Neuronal stem cell (in vitro differentiated cells): ENCODE measurements around the gene LIG1.
A peak's percentile ranks its signal among the peaks of the same experiment; 100 is the strongest.

ENCODE experiments used
- DNase-seq: peaks from one replicate; pipeline ENCODE4 v3.0.0-alpha.2; 2013; ENCODE audit warnings: low spot score
- H2AFZ ChIP-seq: one replicate; pipeline ENCODE4 v1.6.1; 2013; ENCODE audit warnings: mild to moderate bottlenecking, low read length, inconsistent platforms
- H2AK5ac ChIP-seq: 2 replicates; pipeline ENCODE4 v1.6.1; 2013; ENCODE audit warnings: low read depth, mild to moderate bottlenecking, inconsistent platforms, low read length, moderate library complexity, mixed read lengths
- H2BK120ac ChIP-seq: 2 replicates; pipeline ENCODE4 v1.6.1; 2013; ENCODE audit warnings: low read depth, mild to moderate bottlenecking, inconsistent platforms, low read length, moderate library complexity, mixed read lengths
- H2BK12ac ChIP-seq: one replicate; pipeline ENCODE4 v1.6.1; 2013; ENCODE audit warnings: low read length, inconsistent platforms
- H2BK15ac ChIP-seq: 2 replicates; pipeline ENCODE4 v1.6.1; 2013; ENCODE audit warnings: mild to moderate bottlenecking, low read length, inconsistent platforms, mixed read lengths
- H2BK5ac ChIP-seq: one replicate; pipeline ENCODE4 v1.6.1; 2013; ENCODE audit warnings: inconsistent platforms, mild to moderate bottlenecking, low read length, moderate library complexity
- H3K14ac ChIP-seq: one replicate; pipeline ENCODE4 v1.6.1; 2013; ENCODE audit warnings: low read length, inconsistent platforms
- H3K18ac ChIP-seq: 2 replicates; pipeline ENCODE4 v1.6.1; 2013; ENCODE audit warnings: low read length, inconsistent platforms
- H3K23ac ChIP-seq: 2 replicates; pipeline ENCODE4 v1.6.1; 2013; ENCODE audit warnings: low read depth, mild to moderate bottlenecking, mixed read lengths, low read length, inconsistent platforms; ENCODE audit not compliant: poor library complexity
- H3K27ac ChIP-seq: replicated peaks from 3 replicates; pipeline ENCODE4 v1.5.1; 2013; ENCODE audit warnings: low read length, inconsistent platforms
- H3K27me3 ChIP-seq, 3 experiments: 2 replicates each; pipeline ENCODE4 v1.6.1; 2013; ENCODE audit warnings: low read length in 3 of 3, mild to moderate bottlenecking in 2 of 3, inconsistent platforms in 1 of 3, low read depth in 1 of 3, mixed read lengths in 1 of 3, moderate library complexity in 1 of 3; ENCODE audit not compliant: control insufficient read depth in 3 of 3, insufficient read depth in 3 of 3
- H3K36me3 ChIP-seq, 2 donors: replicated peaks in 1 of 2; 2 replicates each; pipeline ENCODE4 v1.6.1; 2013; ENCODE audit warnings: low read length in 2 of 2; ENCODE audit not compliant: control insufficient read depth in 2 of 2, insufficient read depth in 2 of 2
- H3K4ac ChIP-seq: 2 replicates; pipeline ENCODE4 v1.6.1; 2013; ENCODE audit warnings: inconsistent platforms, mild to moderate bottlenecking, low read length, moderate library complexity
- H3K4me1 ChIP-seq, 2 donors: 1 replicate in 1 of 2; 2 replicates in 1 of 2; pipeline ENCODE4 v1.6.1; 2013; ENCODE audit warnings: low read length in 2 of 2, low read depth in 1 of 2; ENCODE audit not compliant: control insufficient read depth in 2 of 2, insufficient read depth in 1 of 2
- H3K4me2 ChIP-seq: one replicate; pipeline ENCODE4 v1.6.1; 2013; ENCODE audit warnings: mild to moderate bottlenecking, low read length, inconsistent platforms; ENCODE audit not compliant: insufficient read depth, poor library complexity, severe bottlenecking
- H3K4me3 ChIP-seq, 2 donors: 2 replicates each; pipeline ENCODE4 v1.5.1; 2013; ENCODE audit warnings: low read length in 2 of 2, mild to moderate bottlenecking in 2 of 2, inconsistent platforms in 1 of 2, moderate library complexity in 1 of 2
- H3K79me1 ChIP-seq: one replicate; pipeline ENCODE4 v1.6.1; 2013; ENCODE audit warnings: low read depth, mild to moderate bottlenecking, inconsistent platforms, low read length, moderate library complexity
- H3K9ac ChIP-seq: one replicate; pipeline ENCODE4 v1.6.1; 2013; ENCODE audit warnings: mild to moderate bottlenecking, low read depth, low read length, inconsistent platforms; ENCODE audit not compliant: poor library complexity
- H3K9me3 ChIP-seq, 2 donors: replicated peaks in 1 of 2; 2 replicates each; pipeline versions ENCODE3 to v1.6.1; 2013; ENCODE audit warnings: low read length in 2 of 2, mild to moderate bottlenecking in 2 of 2, inconsistent platforms in 1 of 2, low read depth in 1 of 2, mixed read lengths in 1 of 2, moderate library complexity in 1 of 2; ENCODE audit not compliant: control insufficient read depth in 2 of 2, insufficient read depth in 1 of 2
- H4K8ac ChIP-seq: one replicate; pipeline ENCODE4 v1.6.1; 2013; ENCODE audit warnings: low read depth, mild to moderate bottlenecking, inconsistent platforms, low read length, moderate library complexity
- H4K91ac ChIP-seq: one replicate; pipeline ENCODE4 v1.6.1; 2013; ENCODE audit warnings: low read length, low read depth, mild to moderate bottlenecking, inconsistent platforms; ENCODE audit not compliant: poor library complexity
- WGBS, 2 donors: extraction: QIAGEN DNeasy Blood & Tissue Kit; methylation state at CpG; one replicate each; pipeline ENCODE4 v1.1.7; 2013; ENCODE audit warnings: missing lambda C conversion rate in 2 of 2, mixed read lengths in 1 of 2; ENCODE audit not compliant: insufficient read length in 2 of 2, insufficient replicate concordance in 1 of 2; ENCODE audit errors: extremely low coverage in 2 of 2; 5-methylcytosine and 5-hydroxymethylcytosine counted together

The LIG1 gene

DNA sequence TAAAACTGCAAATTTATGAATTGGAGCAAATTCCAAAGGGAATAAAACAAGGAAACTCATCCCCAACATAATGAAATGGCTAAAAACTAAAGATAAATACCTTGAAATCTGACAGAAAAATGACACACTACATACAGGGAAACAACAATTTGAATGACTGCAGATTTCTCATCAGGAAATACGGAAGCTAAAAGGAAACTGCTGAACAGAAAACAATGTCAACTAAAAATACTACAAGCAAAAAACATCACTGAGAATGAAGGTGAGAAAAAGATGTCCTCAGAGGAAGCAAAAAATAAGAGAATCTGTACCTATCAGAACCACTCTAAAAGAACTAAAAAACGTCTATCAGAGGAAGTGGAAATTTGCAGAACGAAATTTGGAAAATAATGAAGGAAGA, 39.9 kb upstream of the LIG1 start:
- WGBS, 2 donors: no CpG with 5 or more reads among the region's 3 CpGs
- Histone ChIP-seq H3K36me3 (peaks cover 0 to 40% of the 10 kb centered on the region in 2 donors), H3K4me1 (no peaks in the 10 kb centered on the region), H3K79me1 (no peaks in the 10 kb centered on the region), H2BK5ac (no peak overlapping the region), H3K4me2 (no peak overlapping the region), H4K91ac (no peak overlapping the region), H4K8ac (no peak overlapping the region), H2AFZ (no peak overlapping the region), H3K4ac (no peak overlapping the region), H3K27me3 (no peaks in the 10 kb centered on the region), H2AK5ac (no peak overlapping the region), H3K4me3 (no peak overlapping the region), H2BK120ac (no peak overlapping the region), H3K14ac (no peak overlapping the region), H2BK15ac (no peak overlapping the region), H3K9ac (no peak overlapping the region), H3K9me3 (peaks cover 1 to 3% of the 10 kb centered on the region in 2 donors), H2BK12ac (no peak overlapping the region), H3K27ac (no peak overlapping the region), H3K23ac (no peak overlapping the region), H3K18ac (no peak overlapping the region)
- DNase-seq: no peak

DNA sequence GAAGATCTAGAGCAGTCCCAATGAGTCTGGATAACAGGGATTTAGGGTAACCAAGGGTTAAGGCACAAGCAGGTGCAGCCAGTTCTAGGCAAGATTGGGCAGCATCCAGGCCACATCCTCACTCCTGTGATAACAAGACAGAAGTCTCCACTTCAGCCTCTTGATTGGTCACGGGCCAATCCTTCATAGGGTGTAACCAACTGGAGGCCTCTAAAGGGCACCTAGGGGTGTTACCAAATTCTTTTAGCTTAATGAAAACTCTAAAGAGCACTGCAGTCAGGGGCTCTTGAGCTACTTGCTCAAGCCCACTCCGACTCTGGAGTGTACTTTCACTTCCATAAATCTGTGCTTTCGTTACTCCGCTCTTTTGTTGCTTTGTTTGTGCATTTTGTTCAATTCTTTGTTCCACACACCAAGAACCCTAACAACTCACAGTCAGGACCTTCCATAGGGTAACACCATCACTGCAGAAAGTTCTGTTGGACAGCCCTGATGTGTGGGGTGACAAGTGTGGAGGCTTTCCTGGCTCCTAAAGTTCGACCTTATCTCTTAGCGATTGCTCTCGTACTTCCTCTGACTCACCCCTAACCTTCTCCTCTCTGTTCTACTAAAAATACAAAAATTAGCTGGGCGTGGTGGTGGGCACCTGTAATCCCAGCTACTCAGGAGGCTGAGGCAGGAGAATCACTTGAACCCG, 36.4 kb upstream of the LIG1 start:
- H3K36me3 ChIP-seq: peaks cover 0 to 15% of the 10 kb centered on the region in 2 donors
- H4K8ac ChIP-seq: no peak overlapping the region
- H3K4me2 ChIP-seq: no peak overlapping the region
- H2BK12ac ChIP-seq: no peak overlapping the region
- peaks cover 2 to 3% of the 10 kb centered on the region in 2 donors for H3K4me1 ChIP-seq
- no peak overlapping the region for H2BK120ac ChIP-seq
- H3K9ac ChIP-seq: no peak overlapping the region
- no peak overlapping the region for H3K4me3 ChIP-seq
- H2BK15ac ChIP-seq: no peak overlapping the region
- H3K27me3 ChIP-seq: no peaks in the 10 kb centered on the region
- H3K23ac ChIP-seq: no peak overlapping the region
- H3K18ac ChIP-seq: no peak overlapping the region
- no peak overlapping the region for H3K14ac ChIP-seq
- H2BK5ac ChIP-seq: no peak overlapping the region
- WGBS, 2 donors: no CpG with 5 or more reads among the region's 9 CpGs
- no peak overlapping the region for H4K91ac ChIP-seq
- H2AK5ac ChIP-seq: no peak overlapping the region
- H3K27ac ChIP-seq: no peak overlapping the region
- peaks cover 1 to 3% of the 10 kb centered on the region in 2 donors for H3K9me3 ChIP-seq
- DNase-seq: no peak
- H3K79me1 ChIP-seq: no peaks in the 10 kb centered on the region
- no peak overlapping the region for H2AFZ ChIP-seq
- H3K4ac ChIP-seq: no peak overlapping the region

DNA sequence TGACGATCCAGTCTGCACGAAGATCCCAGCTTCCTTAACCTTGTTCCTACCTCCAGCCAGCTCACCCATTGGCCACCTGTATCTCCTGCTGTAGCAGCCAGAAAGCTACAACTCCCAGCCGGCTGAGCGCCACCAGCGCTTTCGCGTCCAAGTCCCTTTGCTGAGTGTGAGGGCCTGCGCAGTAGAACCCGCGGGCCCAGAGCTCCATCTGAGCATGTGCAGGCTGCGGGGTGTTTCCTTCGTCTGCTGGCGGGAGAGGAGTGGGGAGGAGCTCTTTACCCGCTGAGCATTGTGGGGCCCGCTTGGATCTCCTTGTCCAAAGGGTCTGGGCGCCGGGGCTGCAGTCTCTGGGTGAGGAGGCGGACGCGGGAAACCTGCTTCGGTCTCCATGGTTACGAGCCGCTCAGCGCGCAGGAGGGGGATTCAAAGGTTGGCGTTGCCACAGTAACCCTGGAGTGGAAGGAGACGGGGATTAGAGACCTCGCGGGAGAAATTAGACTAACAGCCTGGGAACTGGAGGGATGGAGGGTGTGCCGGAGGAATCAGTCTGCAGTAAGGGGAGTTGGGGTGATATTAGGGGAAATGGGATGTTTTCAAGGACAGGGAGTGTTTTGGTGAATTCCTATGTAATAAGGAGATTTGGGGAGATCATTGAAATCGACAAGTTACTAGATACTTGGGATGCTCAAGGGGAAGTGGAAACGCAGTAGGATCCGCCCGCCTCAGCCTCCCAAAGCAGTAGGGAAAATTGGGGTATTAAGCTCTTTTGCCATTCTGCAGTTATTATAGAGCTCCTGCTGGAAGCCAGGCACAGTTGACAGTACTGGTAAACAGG, 33.9 kb upstream of the LIG1 start:
- Histone ChIP-seq H3K4me3 (peak overlapping the region; percentile 58 to 77), H3K4ac (no peak overlapping the region), H2AK5ac (no peak overlapping the region), H3K36me3 (no peaks in the 10 kb centered on the region), H2BK15ac (no peak overlapping the region), H2BK12ac (no peak overlapping the region), H3K4me1 (peaks cover 2 to 3% of the 10 kb centered on the region in 2 donors), H2AFZ (peak overlapping the region; percentile 80), H3K14ac (no peak overlapping the region), H3K18ac (peak overlapping the region; percentile 15), H2BK120ac (no peak overlapping the region), H3K27ac (peak overlapping the region; percentile 79), H3K9me3 (peaks cover 1 to 3% of the 10 kb centered on the region in 2 donors), H3K23ac (no peak overlapping the region), H4K91ac (no peak overlapping the region), H3K79me1 (no peaks in the 10 kb centered on the region), H2BK5ac (no peak overlapping the region), H4K8ac (no peak overlapping the region), H3K27me3 (no peaks in the 10 kb centered on the region), H3K9ac (no peak overlapping the region), H3K4me2 (peak overlapping the region; percentile 70)
- no CpG with 5 or more reads among the region's 34 CpGs for WGBS, 2 donors
- peak; percentile 99 for DNase-seq

DNA sequence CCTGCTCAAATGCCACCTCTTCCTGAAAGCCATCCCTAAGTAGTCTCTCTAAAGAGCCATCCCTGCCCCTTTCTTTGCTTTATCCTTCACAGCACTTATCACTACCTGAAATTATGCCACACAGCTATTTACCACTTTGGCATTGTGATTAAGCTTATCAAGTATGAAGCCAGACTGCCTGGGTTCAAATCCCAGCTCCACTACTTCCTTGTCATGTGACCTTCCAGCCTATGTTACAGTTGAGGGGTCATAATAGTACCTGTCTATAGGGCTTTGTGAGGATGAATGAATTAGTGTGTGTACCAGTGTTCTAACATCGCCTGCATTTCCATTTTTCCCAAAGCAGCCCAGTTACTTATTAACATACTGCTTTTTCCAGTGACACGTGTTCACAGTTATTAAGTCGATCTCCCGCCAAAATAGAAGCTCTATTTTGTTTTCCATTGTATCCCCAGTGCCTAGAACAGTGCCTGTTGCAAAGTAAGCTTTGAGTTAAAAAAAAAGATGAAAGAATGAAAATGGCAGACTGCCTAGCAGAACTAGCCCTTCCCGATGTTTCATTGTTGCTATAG, 33.2 kb upstream of the LIG1 start:
- no CpG with 5 or more reads among the region's 5 CpGs for WGBS, 2 donors
- H2AFZ ChIP-seq: peak overlapping the region; percentile 80
- H3K4me1 ChIP-seq: peaks cover 2 to 3% of the 10 kb centered on the region in 2 donors
- H4K91ac ChIP-seq: no peak overlapping the region
- peak overlapping the region; percentile 79 for H3K27ac ChIP-seq
- H3K14ac ChIP-seq: no peak overlapping the region
- H3K79me1 ChIP-seq: no peaks in the 10 kb centered on the region
- no peak overlapping the region for H2BK12ac ChIP-seq
- no peak for DNase-seq
- peaks cover 1 to 3% of the 10 kb centered on the region in 2 donors for H3K9me3 ChIP-seq
- H3K4me3 ChIP-seq: peak overlapping the region; percentile 58 to 67
- no peak overlapping the region for H3K18ac ChIP-seq
- no peak overlapping the region for H2AK5ac ChIP-seq
- no peak overlapping the region for H2BK120ac ChIP-seq
- H3K4ac ChIP-seq: no peak overlapping the region
- no peaks in the 10 kb centered on the region for H3K27me3 ChIP-seq
- H2BK15ac ChIP-seq: no peak overlapping the region
- H3K23ac ChIP-seq: no peak overlapping the region
- H2BK5ac ChIP-seq: no peak overlapping the region
- H4K8ac ChIP-seq: no peak overlapping the region
- H3K36me3 ChIP-seq: no peaks in the 10 kb centered on the region
- no peak overlapping the region for H3K9ac ChIP-seq
- H3K4me2 ChIP-seq: peak overlapping the region; percentile 44
